ENCODE data around the gene NCMAP. TPM values are rescaled to one million over a fixed set of nuclear protein-coding genes. Genes with fewer than 3 reads are reported as not detected.

Gene NCMAP
- total and polyA plus RNA-seq, 7 donors = 0.51 to 1.8 (median 0.60) TPM; not detected in 4

DNA sequence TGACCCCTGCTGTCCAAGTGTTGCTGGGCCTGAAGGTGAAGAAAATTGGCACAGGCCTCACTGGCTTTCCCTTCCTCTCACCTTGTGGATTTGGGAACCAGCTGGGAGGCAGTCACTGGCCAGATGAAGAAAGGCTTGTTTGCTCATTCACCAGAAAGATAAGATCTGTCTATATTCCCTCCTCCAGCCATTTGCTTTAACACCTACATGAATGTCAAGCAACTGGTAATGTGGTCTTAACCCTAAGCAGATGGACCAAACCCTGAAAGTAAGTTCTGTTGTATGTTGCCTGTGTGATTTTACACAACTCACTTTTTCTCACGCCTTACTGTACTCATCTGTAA is 76.9 kb downstream of the NCMAP start:
- no peak for TF ChIP-seq POLR2AphosphoS5 (IDR thresholded peaks at IDR 0.05)
- TF ChIP-seq EP300 (IDR thresholded peaks at IDR 0.05) = no peak
- TF ChIP-seq POLR2A (IDR thresholded peaks at IDR 0.05) = no peak
- TF ChIP-seq, protein P1, sequence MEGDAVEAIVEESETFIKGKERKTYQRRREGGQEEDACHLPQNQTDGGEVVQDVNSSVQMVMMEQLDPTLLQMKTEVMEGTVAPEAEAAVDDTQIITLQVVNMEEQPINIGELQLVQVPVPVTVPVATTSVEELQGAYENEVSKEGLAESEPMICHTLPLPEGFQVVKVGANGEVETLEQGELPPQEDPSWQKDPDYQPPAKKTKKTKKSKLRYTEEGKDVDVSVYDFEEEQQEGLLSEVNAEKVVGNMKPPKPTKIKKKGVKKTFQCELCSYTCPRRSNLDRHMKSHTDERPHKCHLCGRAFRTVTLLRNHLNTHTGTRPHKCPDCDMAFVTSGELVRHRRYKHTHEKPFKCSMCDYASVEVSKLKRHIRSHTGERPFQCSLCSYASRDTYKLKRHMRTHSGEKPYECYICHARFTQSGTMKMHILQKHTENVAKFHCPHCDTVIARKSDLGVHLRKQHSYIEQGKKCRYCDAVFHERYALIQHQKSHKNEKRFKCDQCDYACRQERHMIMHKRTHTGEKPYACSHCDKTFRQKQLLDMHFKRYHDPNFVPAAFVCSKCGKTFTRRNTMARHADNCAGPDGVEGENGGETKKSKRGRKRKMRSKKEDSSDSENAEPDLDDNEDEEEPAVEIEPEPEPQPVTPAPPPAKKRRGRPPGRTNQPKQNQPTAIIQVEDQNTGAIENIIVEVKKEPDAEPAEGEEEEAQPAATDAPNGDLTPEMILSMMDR (IDR thresholded peaks at IDR 0.05) = no peak
- intact Hi-C loops (cut with DNase I) = no loop called here
- Histone ChIP-seq H3K27ac (no peak overlapping the region), H3K36me3 (no peaks in the 10 kb centered on the region), H3K4me1 (no peaks in the 10 kb centered on the region), H3K4me3 (no peak overlapping the region), H3K9me3 (no peaks in the 10 kb centered on the region), H3K27me3 (no peaks in the 10 kb centered on the region)
- 96 to 98% methylated on average over 1 of the region's 1 CpG for WGBS, 2 donors
- no peak for DNase-seq

DNA sequence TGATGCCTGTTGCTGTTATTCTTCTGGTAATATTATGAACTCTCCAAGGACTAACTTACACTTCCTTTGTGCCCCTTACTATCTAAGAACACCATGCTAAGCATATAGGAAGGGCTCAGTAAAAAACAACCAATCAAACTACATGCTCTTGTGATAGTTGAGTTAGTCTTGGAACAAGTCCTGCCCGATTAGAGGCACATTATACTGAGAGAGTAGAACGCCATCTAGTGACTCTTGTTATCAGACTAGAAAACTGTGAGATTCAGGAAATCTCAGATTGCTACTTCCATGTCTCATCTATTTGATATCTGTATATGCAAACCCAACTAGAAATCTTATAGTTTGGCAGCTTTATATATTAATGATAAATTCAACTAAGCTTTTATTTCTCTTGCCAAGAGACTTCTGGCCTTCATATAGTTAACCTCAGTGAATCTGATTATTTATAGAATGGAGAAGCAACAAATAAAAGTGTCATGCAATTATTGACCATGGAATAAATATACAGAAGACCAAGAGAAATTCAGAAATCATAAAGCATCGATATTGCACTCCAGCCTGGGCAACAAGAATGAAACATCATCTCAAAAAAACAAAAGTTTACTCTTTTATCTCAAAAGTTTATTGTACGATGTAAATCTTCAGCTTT is 79.4 kb downstream of the NCMAP start:
- no peak overlapping the region for H3K4me3 ChIP-seq
- no peaks in the 10 kb centered on the region for H3K9me3 ChIP-seq
- no peaks in the 10 kb centered on the region for H3K27me3 ChIP-seq
- intact Hi-C loops (cut with DNase I) = loop anchor here (2.0 kb wide), 1 partner anchor 437 kb away; no protein-coding TSS in a partner anchor
- H3K4me1 ChIP-seq = no peaks in the 10 kb centered on the region
- WGBS, 2 donors = 18 to 22% methylated on average over 4 of the region's 4 CpGs
- TF ChIP-seq, protein P1 (IDR thresholded peaks at IDR 0.05) = peak in 2 of 4 experiments; percentile 6 to 44
- no peak for TF ChIP-seq POLR2AphosphoS5 (IDR thresholded peaks at IDR 0.05)
- H3K27ac ChIP-seq = no peak overlapping the region
- no peaks in the 10 kb centered on the region for H3K36me3 ChIP-seq
- DNase-seq = no peak

DNA sequence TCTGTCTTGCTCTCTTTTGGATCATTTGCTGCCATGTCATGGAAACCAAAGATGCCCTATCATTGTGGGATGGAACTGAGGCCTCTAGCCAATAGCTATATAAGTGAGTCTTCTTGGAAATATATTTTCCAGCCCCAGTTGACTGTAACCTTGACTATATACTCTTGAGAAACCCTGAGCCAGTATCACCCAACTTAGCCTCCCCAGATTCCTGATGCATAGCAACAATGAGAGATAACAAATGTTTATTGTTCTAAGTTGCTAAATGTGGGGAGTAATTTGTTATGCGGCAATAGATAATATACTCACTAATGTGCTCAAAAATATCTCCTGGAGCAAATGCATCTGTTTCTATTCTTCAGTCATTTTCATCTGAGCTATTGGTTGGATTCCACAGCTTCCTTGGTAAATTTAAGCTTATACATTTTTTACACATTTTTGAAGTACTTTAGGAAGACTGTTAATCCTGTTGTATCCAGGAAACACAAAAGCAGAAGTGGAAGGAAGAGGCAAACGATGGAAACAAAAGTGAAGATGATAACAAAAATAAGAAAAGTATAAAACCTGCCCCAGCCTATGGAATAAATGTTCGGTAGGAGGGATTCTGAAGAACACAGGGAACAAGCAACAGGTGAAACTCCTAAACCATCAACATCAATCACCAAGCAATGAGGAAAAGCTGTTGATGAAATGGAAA is 80.9 kb downstream of the NCMAP start:
- H3K36me3 ChIP-seq = no peaks in the 10 kb centered on the region
- H3K9me3 ChIP-seq = no peaks in the 10 kb centered on the region
- WGBS, 2 donors = 70 to 72% methylated on average over 3 of the region's 3 CpGs
- no peak overlapping the region for H3K27ac ChIP-seq
- no peak overlapping the region for H3K4me3 ChIP-seq
- DNase-seq = no peak
- intact Hi-C loops (cut with DNase I) = no loop called here
- no peak for TF ChIP-seq POLR2AphosphoS5 (IDR thresholded peaks at IDR 0.05)
- TF ChIP-seq EP300 (IDR thresholded peaks at IDR 0.05) = no peak
- no peak for TF ChIP-seq POLR2A (IDR thresholded peaks at IDR 0.05)
- TF ChIP-seq, protein P1 (IDR thresholded peaks at IDR 0.05) = no peak
- H3K27me3 ChIP-seq = no peaks in the 10 kb centered on the region
- peaks cover 0 to 10% (median 7%) of the 10 kb centered on the region in 4 donors for H3K4me1 ChIP-seq

DNA sequence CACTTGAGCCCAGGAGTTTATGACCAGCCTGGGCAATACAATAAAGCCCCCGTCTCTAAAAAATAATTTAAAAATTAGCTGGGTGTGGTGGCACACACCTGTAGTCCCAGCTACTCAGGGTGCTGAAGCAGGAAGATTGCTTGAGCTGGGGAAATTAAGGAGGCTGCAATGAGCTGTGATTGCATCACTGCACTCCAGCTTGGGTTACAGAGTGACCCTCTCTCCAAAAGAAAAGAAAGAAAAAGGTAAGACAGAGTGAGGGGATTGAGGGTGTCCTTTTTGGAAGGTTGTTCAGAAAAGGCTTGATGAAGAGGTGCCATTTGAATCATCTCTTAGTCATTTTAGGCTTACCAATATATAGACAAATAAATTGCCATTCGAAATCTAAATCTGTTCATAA is 83.2 kb downstream of the NCMAP start:
- WGBS, 2 donors = 81 to 90% methylated on average over 2 of the region's 2 CpGs
- H3K27ac ChIP-seq = no peak overlapping the region
- no peak for DNase-seq
- peaks cover 0 to 16% (median 10%) of the 10 kb centered on the region in 4 donors for H3K4me1 ChIP-seq
- no peak for TF ChIP-seq POLR2AphosphoS5 (IDR thresholded peaks at IDR 0.05)
- no peak for TF ChIP-seq POLR2A (IDR thresholded peaks at IDR 0.05)
- TF ChIP-seq, protein P1 (IDR thresholded peaks at IDR 0.05) = no peak
- TF ChIP-seq EP300 (IDR thresholded peaks at IDR 0.05) = no peak
- no peaks in the 10 kb centered on the region for H3K27me3 ChIP-seq
- H3K4me3 ChIP-seq = no peak overlapping the region
- no peaks in the 10 kb centered on the region for H3K9me3 ChIP-seq
- intact Hi-C loops (cut with DNase I) = no loop called here
- no peaks in the 10 kb centered on the region for H3K36me3 ChIP-seq

Data from sigmoid colon (tissue), 7 donors.